Right lobe of liver (tissue), 6 donors: ENCODE results near the gene RBMS3. TPM values are rescaled to one million over a fixed set of nuclear protein-coding genes. Genes with fewer than 3 reads are reported as not detected.
"Not testable (repeated sequence)": the region's sequence is repeated elsewhere in the genome, so short reads cannot be mapped to it uniquely, and the experiment has no call there.

Experiments
- ATAC-seq, 4 donors: fragments of 200-7000 bp; cut with Tn5 transposase; one replicate each; pipeline ENCODE4 v1.9.1; 2020; ENCODE audit warnings: mild to moderate bottlenecking in 4 of 4, moderate library complexity in 4 of 4
- DNase-seq, 3 donors: peaks; one replicate each; pipeline ENCODE4 v3.0.0-alpha.2; 2020
- H3K27ac ChIP-seq, 3 donors: fragments of 200-600 bp; one replicate each; pipeline ENCODE4 v1.8.0; 2022
- H3K27me3 ChIP-seq, 2 donors: fragments of 200-600 bp; one replicate each; pipeline ENCODE4 v1.8.0; 2022
- H3K36me3 ChIP-seq, 4 donors: fragments of 200-600 bp; sonication (generic) in 1 of 4; one replicate each; pipeline versions ENCODE4 v1.5.1 to v1.8.0; 2017 to 2022; ENCODE audit warnings: control low read depth in 1 of 4
- H3K4me1 ChIP-seq, 4 donors: fragments of 200-600 bp; sonication (generic) in 1 of 4; one replicate each; pipeline versions ENCODE4 v1.5.1 to v1.8.0; 2017 to 2022; ENCODE audit warnings: control low read depth in 1 of 4
- H3K4me3 ChIP-seq, 3 donors: fragments of 200-600 bp; one replicate each; pipeline ENCODE4 v1.8.0; 2022
- H3K9me3 ChIP-seq, 4 donors: fragments of 200-600 bp; sonication (generic) in 1 of 4; one replicate each; pipeline versions ENCODE4 v1.5.1 to v1.8.0; 2017 to 2022; ENCODE audit warnings: control low read depth in 1 of 4
- CTCF ChIP-seq, 4 donors: fragments of 200-600 bp in 3 of 4; fragments of 450-650 bp in 1 of 4; IDR thresholded peaks; one replicate each; pipeline versions ENCODE4 v1.5.1 to v1.8.0; 2016 to 2022; ENCODE audit warnings: antibody characterized with exemption in 4 of 4, mild to moderate bottlenecking in 2 of 4
- POLR2A ChIP-seq: fragments of 450-650 bp; IDR thresholded peaks from one replicate; pipeline ENCODE4 v1.6.1; 2017; ENCODE audit warnings: antibody characterized with exemption, mild to moderate bottlenecking
- WGBS: methylation state at CpG from one replicate; pipeline ENCODE4 v1.1.6; 2018; ENCODE audit warnings: low coverage, low lambda C conversion rate; ENCODE audit not compliant: insufficient coverage; ENCODE audit errors: missing lambda C conversion rate; 5-methylcytosine and 5-hydroxymethylcytosine counted together
- intact Hi-C, 2 donors: fragments of 100-400 bp; cut with DNase I; formaldehyde crosslinking; loops; one replicate each; pipeline versions ENCODE4 v1.11.2 to v1.14.1; 2022
- total RNA-seq, 6 experiments: library from RNA; depleted of rRNA in 2 of 6; stranded (reverse); fragments of >200 nt in 2 of 6; fragmentation: NEBNext Ultra II Directional in 3 of 6; extraction: Animal tissue kit (Norgen Biotek cat#: 25700) in 3 of 6; gene quantifications; one replicate each; pipeline versions ENCODE4 v1.1.0 to v1.2.4, GENCODE V29; 2016 to 2023
- donor health status: DM: no; HTN: yes; CAD: no.
- donor health status: DM: no; HTN: no; CAD: no.
- donor health status: DM: no; HTN: no; CAD: no.
- donor health status: DM: no; HTN: yes; CAD: no.
- donor health status: DM: no; HTN: yes; CAD: no.

The RBMS3 gene
- total RNA-seq, 6 experiments from 2014 or later, result 6.3 to 11.5 (median 8.3) TPM

GRCh38 chr3:29385046-29385830, 104.4 kb downstream of the RBMS3 start:
- no peak overlapping the region for H3K4me3 ChIP-seq
- no peak for TF ChIP-seq POLR2A
- no peak for TF ChIP-seq CTCF (IDR thresholded peaks at IDR 0.05)
- no peaks in the 10 kb centered on the region for H3K9me3 ChIP-seq
- ATAC-seq (no peak), DNase-seq (no peak)
- WGBS, result 72% methylated on average over 5 of the region's 5 CpGs
- no peaks in the 10 kb centered on the region for H3K27me3 ChIP-seq
- intact Hi-C loops, result no loop called here
- H3K27ac ChIP-seq, result no peak overlapping the region
- H3K4me1 ChIP-seq, result no peaks in the 10 kb centered on the region
- H3K36me3 ChIP-seq, result no peaks in the 10 kb centered on the region

GRCh38 chr3:29389362-29389761, 108.5 kb downstream of the RBMS3 start:
- ATAC-seq (no peak), DNase-seq (no peak)
- no peak for TF ChIP-seq POLR2A
- no peak for TF ChIP-seq CTCF (IDR thresholded peaks at IDR 0.05)
- H3K4me1 ChIP-seq, result no peaks in the 10 kb centered on the region
- H3K36me3 ChIP-seq, result no peaks in the 10 kb centered on the region
- no peaks in the 10 kb centered on the region for H3K9me3 ChIP-seq
- H3K27ac ChIP-seq, result no peak overlapping the region
- WGBS, result 41% methylated on average over 2 of the region's 2 CpGs
- intact Hi-C loops, result no loop called here
- no peaks in the 10 kb centered on the region for H3K27me3 ChIP-seq
- no peak overlapping the region for H3K4me3 ChIP-seq

GRCh38 chr3:29392625-29393388, 111.9 kb downstream of the RBMS3 start:
- no peaks in the 10 kb centered on the region for H3K9me3 ChIP-seq
- intact Hi-C loops, result no loop called here
- no peak for ATAC-seq
- H3K36me3 ChIP-seq, result no peaks in the 10 kb centered on the region
- no peak overlapping the region for H3K4me3 ChIP-seq
- H3K27ac ChIP-seq, result no peak overlapping the region
- no peaks in the 10 kb centered on the region for H3K27me3 ChIP-seq
- DNase-seq, result no peak
- H3K4me1 ChIP-seq, result no peaks in the 10 kb centered on the region
- TF ChIP-seq CTCF (IDR thresholded peaks at IDR 0.05) (no peak), POLR2A (no peak)

- H3K4me1 ChIP-seq, ATAC-seq, intact Hi-C loops, H3K27me3 ChIP-seq, H3K36me3 ChIP-seq, DNase-seq, H3K4me3 ChIP-seq, H3K27ac ChIP-seq, H3K9me3 ChIP-seq: not testable (repeated sequence)
- WGBS, result 74% methylated on average over 4 of the region's 4 CpGs
Measured at GRCh38 chr3:29393946-29394345, 113.1 kb downstream of the RBMS3 start.

- Histone ChIP-seq H3K9me3 (no peaks in the 10 kb centered on the region), H3K4me1 (no peaks in the 10 kb centered on the region)
- 66% methylated on average over 3 of the region's 3 CpGs for WGBS
Measured at GRCh38 chr3:29397406-29397805, 116.5 kb downstream of the RBMS3 start.

More at GRCh38 chr3:29397406-29397805, 116.5 kb downstream of the RBMS3 start:
- TF ChIP-seq POLR2A (no peak), CTCF (IDR thresholded peaks at IDR 0.05) (no peak)
- DNase-seq, result no peak
- Histone ChIP-seq H3K36me3 (no peaks in the 10 kb centered on the region), H3K27ac (no peak overlapping the region), H3K4me3 (no peak overlapping the region), H3K27me3 (no peaks in the 10 kb centered on the region)
- ATAC-seq, result no peak
- intact Hi-C loops, result no loop called here
